NCI-H1105 (cell line): ENCODE results near the gene HS3ST6.
"Not testable (repeated sequence)": the region's sequence is repeated elsewhere in the genome, so short reads cannot be mapped to it uniquely, and the experiment has no call there.

Source experiments
- DNase-seq: peaks from one replicate; lab custom pipeline; 2025; lab: John Stamatoyannopoulos, UW

The HS3ST6 gene

DNA sequence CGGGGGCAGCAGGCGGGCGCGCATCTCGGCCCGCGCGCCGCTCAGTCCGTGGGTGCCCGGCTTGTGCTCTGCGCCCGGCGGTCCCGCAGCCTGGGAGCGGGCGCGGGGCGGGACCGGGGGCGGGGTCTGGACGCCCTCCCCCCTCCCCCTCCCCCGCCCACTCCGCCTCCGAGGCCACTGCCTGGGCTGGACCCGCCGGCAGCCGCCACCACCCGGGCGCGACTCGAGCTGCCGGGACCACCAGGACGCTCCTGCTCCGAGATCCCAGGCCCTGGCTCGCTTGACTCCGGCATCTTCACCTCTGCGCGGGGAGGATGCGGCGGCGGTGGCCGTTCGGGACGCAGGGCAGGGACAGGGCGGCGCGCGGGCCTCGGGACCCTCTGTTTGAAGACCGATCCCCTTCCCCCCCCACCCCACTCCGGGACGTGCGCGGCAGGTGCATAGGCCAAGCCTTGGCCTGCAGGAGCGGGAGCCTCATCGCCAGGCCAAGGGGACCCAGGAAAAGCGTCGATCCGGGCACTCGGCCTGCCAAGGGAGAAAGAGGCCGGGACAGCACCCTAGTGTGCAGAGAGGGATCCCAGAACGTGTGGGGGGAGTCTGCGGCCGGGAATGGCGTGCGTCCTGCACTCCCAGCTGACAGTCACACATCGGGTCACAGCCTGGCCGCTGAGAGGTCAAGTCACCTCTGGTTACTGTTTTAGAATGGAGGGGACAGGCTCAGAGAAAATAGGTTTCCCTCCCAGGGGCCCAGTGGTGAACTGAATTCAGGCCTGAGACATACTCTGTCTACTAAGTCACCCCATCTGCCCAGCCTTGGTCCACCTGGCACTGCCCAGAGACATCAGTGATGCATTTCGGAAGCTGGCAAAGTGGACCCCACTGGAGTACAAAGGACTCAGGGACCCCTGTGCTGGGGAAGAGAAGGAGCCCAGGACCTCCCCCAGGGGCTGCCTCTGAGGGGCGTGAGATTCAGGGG lies at the start of gene HS3ST6:
Gene HS3ST6, minus strand, starts transcription at position 65 of the 976 bp plus-strand sequence. CDS start 92 bp downstream, outside the sequence.
- no peak for DNase-seq

DNA sequence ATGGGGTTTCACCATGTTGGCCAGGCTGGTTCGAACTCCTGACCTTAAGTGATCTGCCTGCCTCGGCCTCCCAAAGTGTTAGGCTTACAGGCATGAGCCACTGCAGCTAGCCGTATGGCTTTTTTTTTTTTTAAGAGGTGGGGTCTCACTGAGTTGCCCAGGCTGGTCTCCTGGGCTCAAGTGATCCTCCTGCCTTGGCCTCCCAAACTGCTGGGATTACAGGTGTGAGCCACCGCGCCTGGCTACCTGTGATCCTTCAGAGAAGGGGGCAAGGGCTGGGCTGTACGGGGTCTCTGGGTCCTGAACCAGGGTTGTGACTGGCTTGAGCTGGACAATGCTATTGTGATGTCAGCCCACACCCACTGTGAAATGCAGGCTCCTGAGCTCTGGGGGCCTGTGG lies 48.2 kb upstream of the HS3ST6 start, which contains the start of gene RNF151:
Gene RNF151, plus strand, starts transcription at position 397 of the 400 bp plus-strand sequence. CDS start 26 bp downstream, outside the sequence.
- no peak for DNase-seq

DNA sequence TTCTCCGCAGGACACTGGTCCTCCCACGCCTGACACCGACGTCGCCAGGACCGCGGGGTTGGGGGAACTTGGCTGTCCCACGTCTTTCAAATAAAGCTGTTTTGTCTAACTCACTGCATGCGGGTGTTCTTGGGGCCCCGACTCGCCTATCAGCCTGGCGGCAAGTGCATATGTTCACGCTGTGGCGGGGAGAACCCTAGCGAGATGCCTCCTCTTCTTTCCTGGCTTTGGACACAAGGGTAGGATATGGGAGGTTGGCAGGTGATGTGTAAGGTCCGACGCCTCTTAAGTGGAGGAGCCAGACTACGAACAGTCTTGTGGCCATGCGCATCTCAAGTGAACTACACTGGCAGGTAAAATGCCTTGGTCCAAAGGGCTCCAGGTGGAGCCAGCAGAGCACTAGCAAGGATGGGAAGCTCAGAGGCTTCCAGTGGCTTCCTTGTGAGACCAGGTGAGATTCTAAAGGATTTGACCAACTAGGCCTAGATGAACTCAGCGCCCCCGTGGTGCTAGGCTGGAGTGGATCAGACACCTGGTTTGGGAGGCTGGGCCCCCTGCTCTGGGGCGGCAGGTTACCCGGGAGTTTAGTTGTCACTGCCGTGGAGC lies 47.3 kb upstream of the HS3ST6 start:
- DNase-seq: no peak

DNA sequence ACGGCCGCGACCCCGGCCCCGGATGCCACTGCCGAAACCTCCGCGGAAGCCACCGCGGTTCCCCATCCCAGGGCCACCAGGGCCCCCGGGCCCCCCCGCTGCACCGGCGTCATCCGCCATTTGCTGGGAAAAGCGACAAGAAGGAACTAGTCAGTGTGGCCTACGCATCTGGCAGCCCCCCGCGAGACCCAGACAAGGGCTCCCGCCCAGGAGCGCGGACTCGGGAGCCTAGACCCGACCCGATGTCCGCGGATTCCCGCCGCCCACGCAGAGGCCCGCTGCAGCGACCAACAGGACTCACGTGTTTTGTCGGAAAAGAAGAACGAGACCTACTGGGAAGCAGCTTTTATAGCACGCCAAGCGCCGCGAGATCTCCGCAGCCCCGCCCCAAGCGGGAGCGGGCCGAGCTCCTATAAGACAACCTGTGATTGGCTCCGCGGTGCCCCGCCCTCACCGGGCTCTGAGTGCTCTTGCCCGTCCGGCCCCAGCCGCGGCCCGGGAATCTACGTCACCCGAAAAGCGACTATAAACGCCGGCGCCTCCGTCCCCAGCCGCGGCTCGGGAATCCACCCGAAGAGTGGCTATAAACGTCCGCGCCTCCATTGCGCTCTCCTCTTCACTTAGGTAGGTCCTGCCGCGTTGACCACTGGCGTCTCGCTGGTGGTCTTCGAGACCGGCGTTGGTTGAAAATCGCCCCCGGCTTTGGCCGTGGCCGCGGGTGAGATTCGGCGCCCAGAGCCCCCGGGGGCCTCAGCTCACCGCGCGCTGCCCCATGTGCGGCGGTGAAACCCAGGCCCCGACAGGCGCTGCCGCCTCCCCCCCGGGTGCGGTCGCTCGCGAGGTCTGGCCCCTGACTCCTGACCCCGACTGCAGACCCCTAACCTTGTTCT lies 46.5 kb upstream of the HS3ST6 start, which contains the start of gene RPS2:
Gene RPS2, minus strand, starts transcription at position 321 of the 890 bp plus-strand sequence. Its CDS starts 201 bp downstream, at position 120.
- DNase-seq: peak; percentile 85

DNA sequence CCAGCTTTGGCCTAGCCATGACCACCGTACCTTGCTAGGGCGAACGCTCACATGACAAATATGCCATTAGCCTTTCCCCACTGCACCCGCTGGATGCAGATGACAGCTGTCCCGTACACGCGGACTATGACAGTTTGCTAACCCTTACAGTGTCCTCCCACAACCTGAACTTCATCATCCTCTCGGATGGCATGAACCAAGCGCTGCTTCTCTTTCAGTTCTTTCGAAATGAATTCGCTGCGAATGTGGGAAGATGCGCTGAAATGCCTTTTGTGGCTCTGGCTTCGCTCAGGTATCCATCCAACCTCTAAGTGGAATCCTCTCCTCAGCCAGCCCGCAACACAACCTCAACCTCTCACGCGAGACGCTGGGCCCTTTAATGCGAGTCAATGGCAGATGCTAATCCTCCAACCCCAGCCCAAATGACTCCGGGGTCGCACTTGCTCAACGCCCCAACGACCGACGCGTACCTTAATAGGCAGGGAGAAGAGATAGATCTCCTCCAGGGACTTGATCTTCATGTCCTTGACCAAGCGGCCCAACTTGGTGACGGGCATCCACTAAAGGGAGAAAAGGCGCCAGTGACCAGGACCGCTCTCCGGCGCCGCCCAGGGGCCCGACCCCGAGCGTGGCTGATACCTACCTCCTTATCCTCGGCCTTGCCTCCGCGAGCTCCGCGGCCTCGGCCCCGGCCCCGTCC lies 45.7 kb upstream of the HS3ST6 start:
- DNase-seq: no peak

DNA sequence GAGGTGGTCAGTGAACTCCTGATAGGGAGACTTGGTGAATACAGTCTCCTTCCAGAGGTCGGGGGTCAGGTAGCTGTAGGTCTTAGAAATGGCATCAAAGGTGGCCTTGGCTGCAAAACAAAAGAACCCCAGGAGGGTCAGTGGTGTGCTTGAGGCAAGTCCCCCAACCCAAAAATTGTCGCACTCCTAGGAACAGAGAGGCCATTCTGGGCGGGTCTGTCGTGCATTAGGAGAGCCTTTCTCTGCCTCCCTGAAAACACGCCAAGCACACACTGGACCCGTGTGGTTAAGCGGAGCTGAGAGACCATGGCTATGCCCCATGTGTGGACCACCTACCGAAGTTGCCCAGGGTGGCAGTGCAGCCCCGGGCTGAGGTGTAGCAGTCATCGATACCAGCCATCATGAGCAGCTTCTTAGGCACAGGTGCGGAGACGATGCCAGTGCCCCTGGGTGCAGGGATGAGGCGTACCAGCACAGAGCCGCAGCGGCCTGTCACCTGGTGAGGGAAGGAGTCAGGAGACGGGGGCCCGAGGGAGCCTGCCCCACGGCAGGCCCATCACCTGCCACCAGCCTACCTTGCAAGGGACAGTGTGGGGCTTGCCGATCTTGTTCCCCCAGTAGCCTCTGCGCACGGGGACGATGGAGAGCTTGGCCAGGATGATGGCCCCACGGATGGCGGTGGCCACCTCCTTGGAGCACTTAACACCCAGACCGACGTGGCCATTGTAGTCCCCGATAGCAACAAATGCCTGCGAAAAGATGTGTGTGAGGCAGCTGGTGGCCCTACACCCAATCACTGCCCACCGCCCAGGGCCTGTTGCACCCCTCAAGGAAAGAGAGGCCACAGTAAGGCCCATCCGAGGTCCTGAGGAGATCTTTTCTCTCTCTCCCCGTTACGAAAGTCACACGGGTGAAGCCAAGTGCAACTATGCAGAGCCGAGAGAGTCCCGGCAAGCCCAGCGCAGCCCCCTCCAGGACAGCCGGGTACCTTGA lies 44.2 kb upstream of the HS3ST6 start:
- not testable (repeated sequence) for DNase-seq

DNA sequence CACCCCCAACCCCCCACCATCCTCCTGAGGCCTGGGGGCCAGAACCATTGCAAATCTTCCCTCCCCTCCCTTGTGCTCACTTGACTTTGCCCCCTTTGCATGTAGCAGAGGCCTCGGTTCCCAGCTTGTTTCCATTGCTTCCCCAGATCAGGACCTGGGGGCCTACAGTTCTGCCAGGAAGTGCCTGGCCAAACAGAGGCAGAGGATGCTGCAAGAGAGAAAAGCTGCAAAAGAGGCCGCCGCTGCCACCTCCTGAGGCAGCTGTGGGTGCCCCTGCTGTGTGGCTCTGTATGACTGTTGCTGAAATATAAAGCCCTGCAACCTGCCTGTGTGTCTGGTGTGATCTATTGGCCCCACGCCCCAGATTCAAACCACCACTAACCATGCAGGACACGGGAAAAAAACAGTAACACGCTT lies 43.4 kb upstream of the HS3ST6 start:
- no peak for DNase-seq

DNA sequence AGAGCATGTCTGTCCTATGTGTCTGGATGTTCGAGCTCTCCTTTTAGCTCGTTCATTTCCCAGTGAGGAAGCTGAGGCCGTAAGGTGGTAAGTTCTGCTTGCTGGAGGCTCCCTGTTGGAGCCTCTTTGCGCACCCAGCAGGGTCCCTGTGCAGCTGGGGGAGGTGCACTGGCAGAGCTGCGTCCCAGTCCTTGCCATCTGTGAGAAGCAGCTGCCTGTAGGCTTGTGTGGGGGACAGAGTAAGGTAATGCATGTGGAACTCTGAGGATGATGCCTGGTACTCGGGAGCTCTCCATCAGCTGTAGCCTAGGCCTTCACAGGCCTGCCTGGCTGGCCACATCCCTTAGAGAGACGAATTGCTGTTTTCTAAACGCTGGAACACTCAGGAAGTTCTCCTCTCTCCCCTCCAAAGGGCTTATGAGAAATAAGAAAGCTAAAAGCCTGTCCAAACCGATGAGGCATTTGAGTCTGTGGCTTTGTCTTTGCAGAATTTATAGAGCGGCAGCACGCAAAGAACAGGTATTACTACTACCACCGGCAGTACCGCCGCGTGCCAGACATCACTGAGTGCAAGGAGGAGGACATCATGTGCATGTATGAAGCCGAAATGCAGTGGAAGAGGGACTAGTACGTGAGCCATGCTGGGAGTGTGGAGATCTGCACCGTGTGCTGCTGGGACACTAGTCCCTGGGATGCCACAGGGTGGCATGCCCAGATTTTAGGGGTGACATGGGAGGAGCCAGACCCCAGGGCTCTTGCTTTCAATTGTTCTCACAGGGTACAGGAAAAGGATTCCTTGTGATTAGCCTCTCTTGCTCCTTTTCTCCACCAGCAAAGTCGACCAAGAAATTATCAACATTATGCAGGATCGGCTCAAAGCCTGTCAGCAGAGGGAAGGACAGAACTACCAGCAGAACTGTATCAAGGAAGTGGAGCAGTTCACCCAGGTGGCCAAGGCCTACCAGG lies 42.7 kb upstream of the HS3ST6 start:
- DNase-seq: no peak

DNA sequence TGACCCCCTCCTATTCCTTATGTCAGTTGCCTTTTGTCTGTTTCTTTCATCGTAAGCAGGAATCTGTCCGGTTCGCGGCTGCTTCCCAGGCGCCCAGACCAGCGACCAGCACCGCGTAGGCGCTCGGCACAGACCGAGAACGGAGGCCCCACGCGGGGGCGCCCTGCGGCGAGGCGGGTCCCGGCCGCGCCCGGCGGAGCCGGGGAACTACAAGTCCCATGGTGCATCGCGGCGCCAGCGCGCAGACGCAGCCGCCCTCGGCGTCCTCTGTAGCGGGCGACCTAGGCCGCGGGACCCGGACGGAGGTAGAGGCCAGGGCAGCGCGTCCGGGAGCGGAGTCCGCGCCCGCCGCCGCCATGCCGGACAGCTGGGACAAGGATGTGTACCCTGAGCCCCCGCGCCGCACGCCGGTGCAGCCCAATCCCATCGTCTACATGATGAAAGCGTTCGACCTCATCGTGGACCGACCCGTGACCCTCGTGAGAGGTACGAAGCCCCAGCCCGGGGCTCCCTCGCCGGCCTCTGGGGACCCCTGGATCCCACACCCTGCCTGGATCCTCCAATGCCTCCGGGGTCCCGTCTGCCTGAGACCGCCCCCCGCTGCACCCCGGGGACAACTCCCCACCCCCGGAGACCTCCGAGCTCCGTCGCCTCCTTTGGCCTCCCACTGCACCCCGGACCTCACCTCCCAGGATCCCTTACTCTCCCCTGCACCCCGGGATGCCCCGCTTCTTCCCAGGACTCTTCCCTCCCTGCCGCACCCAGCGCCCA lies 41.2 kb upstream of the HS3ST6 start, which contains the start of gene NDUFB10:
Gene NDUFB10, plus strand, starts transcription at position 270 of the 771 bp plus-strand sequence. Its CDS starts 87 bp downstream, at position 357.
- peak; percentile 62 for DNase-seq

DNA sequence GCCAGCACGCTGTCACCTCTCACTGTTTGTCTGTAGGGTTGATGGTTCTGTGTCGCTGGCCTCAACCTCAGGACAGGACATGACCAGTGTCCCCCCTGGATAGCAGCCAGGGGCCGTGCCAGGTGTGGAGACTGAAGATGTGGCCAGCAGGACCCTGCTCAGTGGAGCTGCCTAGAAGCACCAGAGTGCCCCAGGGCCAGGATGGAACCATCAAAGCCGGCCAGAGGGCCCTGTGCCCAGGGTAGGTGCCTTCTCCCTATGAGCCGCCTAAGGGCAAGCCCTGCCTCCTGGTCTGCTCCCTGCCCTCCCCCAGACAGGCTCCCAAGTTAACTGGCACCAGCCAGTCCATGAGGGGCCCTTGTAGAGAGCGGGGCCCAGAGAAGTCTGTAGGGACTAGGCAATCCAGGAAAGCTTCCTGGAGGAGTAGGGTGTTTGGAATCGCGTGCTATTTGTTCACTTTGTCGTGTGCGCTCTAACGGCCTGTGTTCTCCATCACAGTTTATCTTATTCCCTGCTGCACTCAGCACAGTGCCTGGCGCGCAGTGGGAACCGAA lies 40.6 kb upstream of the HS3ST6 start:
- DNase-seq: no peak

DNA sequence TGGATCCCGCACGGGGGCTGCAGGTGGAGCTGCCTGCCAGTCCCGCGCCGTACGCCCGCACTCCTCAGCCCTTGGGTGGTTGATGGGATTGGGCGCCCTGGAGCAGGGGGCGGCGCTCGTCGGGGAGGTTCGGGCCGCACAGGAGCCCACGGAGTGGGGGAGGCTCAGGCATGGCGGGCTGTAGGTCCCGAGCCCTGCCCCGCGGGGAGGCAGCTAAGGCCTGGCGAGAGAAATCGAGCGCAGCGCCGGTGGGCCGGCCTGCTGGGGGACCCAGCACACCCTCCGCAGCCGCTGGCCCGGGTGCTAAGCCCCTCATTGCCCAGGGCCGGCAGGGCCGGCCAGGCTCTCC lies 39.9 kb upstream of the HS3ST6 start:
- not testable (repeated sequence) for DNase-seq

DNA sequence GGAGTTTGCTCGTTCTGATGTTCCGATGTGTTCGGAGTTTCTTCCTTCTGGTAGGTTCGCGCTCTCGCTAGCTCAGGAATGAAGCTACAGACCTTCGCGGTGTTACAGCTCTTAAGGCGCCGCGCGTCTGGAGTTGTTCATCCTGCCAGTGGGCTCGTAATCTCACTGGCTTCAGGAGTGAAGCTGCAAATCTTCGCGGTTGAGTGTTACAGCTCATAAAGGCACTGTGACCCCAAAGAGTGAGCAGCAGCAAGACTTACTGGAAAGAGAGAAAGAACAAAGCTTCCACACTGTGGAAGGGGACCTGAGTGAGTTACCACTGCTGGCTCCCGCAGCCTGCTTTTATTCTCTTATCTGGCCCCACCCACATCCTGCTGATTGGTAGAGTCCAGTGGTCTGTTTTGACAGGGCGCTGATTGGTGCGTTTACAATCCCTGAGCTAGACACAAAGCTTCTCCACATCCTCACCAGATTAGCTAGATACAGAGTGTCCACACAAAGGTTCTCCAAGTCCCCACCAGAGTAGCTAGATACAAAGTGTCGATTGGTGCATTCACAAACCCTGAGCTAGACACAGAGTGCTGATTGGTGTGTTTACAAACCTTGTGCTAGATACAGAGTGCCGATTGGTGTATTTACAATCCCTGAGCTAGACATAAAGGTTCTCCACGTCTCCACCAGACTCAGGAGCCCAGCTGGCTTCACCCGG lies 39.4 kb upstream of the HS3ST6 start:
- not testable (repeated sequence) for DNase-seq

DNA sequence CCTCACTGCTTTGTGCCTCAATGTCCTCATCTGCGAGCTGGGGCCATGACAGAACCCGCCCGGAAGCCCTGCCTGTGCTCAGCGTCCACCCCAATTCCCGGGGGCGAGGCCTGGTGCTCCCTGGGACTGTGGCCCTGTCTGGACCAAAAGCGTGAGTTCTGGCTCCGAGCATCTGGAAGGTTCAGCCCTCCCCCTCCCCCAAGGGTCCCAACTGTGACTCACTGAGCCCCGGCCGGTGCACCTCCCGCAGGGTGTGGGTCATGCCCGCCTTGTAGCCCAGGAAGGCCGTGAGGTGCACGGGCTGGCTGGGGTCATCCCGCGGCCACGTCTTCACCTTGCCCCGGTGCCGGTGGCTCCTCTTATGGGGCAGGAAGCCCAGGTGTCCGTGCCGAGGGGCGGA lies 35.5 kb upstream of the HS3ST6 start:
- no peak for DNase-seq

DNA sequence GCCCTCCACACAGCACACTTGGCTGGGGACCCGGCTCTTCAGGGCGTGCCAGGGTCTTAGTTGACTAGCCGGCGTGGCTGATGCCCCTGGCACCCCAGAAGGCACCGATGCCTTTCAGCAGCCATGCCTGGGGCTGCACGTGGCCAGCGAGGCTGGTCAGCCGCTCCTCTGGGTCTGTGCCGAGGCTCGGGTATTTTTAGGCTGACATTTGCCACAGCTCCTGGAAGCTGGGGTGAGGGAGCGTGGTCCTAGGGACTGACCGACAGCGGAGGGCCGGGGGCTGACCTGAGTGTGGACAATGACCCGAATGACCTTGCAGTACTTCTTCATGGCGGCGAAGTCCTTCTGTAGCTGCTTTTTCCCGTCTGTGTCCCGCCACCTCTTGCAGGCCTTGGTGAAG lies 32.3 kb upstream of the HS3ST6 start:
- no peak for DNase-seq

DNA sequence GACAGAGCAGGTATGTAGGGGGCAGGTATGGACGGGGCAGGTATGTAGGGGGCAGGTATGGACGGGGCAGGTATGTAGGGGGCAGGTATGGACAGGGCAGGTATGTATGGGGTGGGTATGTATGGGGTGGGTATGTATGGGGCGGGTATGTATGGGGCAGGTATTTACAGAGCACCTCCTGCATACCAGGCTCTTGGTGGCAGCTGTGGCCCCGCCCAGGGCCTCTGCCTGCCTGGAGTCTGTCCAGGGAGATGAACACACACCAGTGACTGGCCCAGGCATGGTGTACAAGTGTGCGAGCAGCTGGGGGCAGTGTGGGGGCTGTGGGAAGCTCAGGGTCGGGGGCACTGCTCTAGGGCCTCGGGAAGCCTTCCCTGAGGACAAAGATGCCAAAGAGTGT lies 31.8 kb upstream of the HS3ST6 start:
- DNase-seq: no peak

DNA sequence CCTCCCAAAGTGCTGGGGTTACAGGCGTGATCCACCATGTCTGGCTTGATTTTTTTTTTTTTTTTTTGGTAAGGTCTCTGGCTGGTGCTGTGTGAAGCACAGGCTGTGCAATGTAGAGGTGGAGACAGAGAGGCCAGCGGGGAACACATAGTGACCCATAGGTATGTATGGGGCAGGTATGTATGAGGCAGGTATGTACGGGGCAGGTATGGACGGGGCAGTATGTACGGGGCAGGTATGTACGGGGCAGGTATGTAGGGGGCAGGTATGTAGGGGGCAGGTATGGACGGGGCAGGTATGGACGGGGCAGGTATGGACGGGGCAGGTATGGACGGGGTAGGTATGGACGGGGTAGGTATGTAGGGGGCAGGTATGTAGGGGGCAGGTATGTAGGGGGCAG lies 31.3 kb upstream of the HS3ST6 start:
- DNase-seq: no peak

DNA sequence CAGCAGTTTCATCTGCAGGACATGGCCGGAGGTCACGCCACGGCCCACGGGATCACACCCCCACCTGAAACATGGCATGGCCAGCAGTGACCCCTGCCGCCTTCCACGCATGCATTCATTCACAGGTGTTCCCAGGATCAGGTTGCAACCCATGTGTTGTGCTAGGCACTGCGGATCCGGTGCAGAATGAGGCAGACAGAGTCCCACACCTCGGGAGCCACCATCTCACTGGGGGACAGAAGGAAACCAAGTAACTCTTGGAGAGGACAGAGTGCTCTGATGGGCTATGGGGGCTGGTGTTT lies 29.1 kb upstream of the HS3ST6 start:
- no peak for DNase-seq
